ENCODE measurements around the gene GJC1. TPM values are rescaled to one million over a fixed set of nuclear protein-coding genes. Genes with fewer than 3 reads are reported as not detected.

The GJC1 gene
- polyA plus RNA-seq, 1 of the 3 experiments (the other 2 are of a cell fraction), result 15.2 TPM

GRCh38 chr17:44786551-44787081 lies 43.5 kb downstream of the GJC1 start:
- Histone ChIP-seq H3K4me3 (ENCODE audit: low read depth in 2 of 2, low read length in 1 of 2) (no peak overlapping the region), H3K9ac (no peak overlapping the region), H4K20me1 (ENCODE audit: insufficient read depth) (no peaks in the 10 kb centered on the region), H3K4me2 (no peak overlapping the region), H3K36me3 (replicated peaks in 1 of 2; ENCODE audit: control insufficient read depth in 1 of 2, insufficient read depth in 2 of 2, low read length in 1 of 2) (no peaks in the 10 kb centered on the region), H2AFZ (ENCODE audit: low read depth) (no peak overlapping the region), H3K9me2 (no peaks in the 10 kb centered on the region), H3K9me3 (no peaks in the 10 kb centered on the region), H3K79me2 (ENCODE audit: insufficient read depth) (no peaks in the 10 kb centered on the region), H3K27me3 (ENCODE audit: insufficient read depth) (no peaks in the 10 kb centered on the region), H3K4me1 (ENCODE audit: control insufficient read depth in 1 of 2, insufficient read depth in 2 of 2, low read depth in 1 of 2, low read length in 1 of 2) (peaks cover 0 to 11% of the 10 kb centered on the region in 2 experiments; a peak in 1 of 4 replicates), H3F3A (replicated peaks; ENCODE audit: insufficient read depth) (no peaks in the 10 kb centered on the region), H3K27ac (ENCODE audit: low read depth in 2 of 2, low read length in 1 of 2) (no peak overlapping the region)
- POLR2A ChIA-PET, result no interaction called here
- TF ChIP-seq MEF2A (IDR thresholded peaks at IDR 0.05; ENCODE audit: borderline replicate concordance, low read depth) (no peak), NRF1 (IDR thresholded peaks at IDR 0.05; ENCODE audit: low read depth, low read length) (no peak), YY1 (IDR thresholded peaks at IDR 0.05; ENCODE audit: low read depth) (no peak), EZH2phosphoT487 (IDR thresholded peaks at IDR 0.05; ENCODE audit: borderline replicate concordance, low read depth) (no peak), JUND (IDR thresholded peaks at IDR 0.05) (no peak), IRF3 (IDR thresholded peaks at IDR 0.05; ENCODE audit: low read depth, low read length) (no peak), FOXM1 (IDR thresholded peaks at IDR 0.05; ENCODE audit: low read depth) (no peak), TEAD4 (IDR thresholded peaks at IDR 0.05; ENCODE audit: borderline replicate concordance, insufficient read depth) (no peak), RCOR1 (IDR thresholded peaks at IDR 0.05; ENCODE audit: low read length) (no peak), REST (IDR thresholded peaks at IDR 0.05; ENCODE audit: low read depth, low read length) (no peak), RAD21 (IDR thresholded peaks at IDR 0.05; ENCODE audit: low read length) (no peak)
- TF ChIP-seq, protein P1, sequence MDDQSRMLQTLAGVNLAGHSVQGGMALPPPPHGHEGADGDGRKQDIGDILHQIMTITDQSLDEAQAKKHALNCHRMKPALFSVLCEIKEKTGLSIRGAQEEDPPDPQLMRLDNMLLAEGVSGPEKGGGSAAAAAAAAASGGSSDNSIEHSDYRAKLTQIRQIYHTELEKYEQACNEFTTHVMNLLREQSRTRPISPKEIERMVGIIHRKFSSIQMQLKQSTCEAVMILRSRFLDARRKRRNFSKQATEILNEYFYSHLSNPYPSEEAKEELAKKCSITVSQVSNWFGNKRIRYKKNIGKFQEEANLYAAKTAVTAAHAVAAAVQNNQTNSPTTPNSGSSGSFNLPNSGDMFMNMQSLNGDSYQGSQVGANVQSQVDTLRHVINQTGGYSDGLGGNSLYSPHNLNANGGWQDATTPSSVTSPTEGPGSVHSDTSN (IDR thresholded peaks at IDR 0.05), result no peak
- TF ChIP-seq, protein P2, sequence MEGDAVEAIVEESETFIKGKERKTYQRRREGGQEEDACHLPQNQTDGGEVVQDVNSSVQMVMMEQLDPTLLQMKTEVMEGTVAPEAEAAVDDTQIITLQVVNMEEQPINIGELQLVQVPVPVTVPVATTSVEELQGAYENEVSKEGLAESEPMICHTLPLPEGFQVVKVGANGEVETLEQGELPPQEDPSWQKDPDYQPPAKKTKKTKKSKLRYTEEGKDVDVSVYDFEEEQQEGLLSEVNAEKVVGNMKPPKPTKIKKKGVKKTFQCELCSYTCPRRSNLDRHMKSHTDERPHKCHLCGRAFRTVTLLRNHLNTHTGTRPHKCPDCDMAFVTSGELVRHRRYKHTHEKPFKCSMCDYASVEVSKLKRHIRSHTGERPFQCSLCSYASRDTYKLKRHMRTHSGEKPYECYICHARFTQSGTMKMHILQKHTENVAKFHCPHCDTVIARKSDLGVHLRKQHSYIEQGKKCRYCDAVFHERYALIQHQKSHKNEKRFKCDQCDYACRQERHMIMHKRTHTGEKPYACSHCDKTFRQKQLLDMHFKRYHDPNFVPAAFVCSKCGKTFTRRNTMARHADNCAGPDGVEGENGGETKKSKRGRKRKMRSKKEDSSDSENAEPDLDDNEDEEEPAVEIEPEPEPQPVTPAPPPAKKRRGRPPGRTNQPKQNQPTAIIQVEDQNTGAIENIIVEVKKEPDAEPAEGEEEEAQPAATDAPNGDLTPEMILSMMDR (IDR thresholded peaks at IDR 0.05), result no peak
- DNase-seq, result no peak
- 53% methylated on average over 14 of the region's 16 CpGs for WGBS (ENCODE audit: low lambda C conversion rate)
- CTCF ChIA-PET, result interaction anchor here (0.9 to 17.7 kb wide), 6 partner anchors 8 to 92 kb away, joined by 3 to 420 read pairs (median 4); no protein-coding TSS in a partner anchor
